ENCODE measurements around the gene TCP1.

DNA sequence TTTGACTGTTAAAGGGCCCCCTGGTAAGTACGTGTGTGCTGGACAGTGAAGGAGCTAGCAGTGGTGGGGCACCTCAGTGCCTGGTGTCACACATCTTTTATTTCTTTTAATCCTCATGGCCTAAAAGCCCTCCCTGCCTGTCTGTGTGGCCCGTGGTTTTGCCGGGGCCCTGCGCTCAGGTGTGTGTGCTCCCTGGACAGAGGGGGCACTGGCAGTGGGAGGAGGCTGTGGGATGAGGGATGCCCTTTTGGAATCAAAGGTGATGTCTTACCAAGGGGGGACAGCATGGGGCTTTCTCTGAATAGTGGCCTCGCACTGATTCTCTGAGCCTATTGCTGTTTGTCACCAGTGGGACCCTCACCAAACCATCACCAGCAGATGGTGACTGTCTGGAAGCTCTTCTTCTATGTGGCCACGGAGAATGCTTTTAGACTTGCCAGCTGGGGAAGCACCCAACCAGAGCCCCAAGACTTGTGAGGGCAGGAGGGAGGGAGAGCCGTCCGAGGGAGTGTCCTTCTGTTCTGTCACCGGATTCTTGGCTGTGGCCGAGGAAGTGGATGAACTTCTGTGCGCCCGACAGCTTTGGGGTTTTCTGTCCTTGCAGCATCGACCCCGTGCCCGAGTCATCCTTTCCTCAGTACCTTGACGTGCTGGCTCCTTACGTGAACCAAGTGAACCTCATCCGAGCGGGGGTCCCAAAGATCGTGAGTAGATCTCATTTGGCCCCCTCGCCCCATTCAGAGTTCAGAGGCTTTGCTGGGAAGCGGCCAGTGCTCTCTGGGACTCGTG lies 28.7 kb upstream of the TCP1 start:
- TF ChIP-seq, protein P1, sequence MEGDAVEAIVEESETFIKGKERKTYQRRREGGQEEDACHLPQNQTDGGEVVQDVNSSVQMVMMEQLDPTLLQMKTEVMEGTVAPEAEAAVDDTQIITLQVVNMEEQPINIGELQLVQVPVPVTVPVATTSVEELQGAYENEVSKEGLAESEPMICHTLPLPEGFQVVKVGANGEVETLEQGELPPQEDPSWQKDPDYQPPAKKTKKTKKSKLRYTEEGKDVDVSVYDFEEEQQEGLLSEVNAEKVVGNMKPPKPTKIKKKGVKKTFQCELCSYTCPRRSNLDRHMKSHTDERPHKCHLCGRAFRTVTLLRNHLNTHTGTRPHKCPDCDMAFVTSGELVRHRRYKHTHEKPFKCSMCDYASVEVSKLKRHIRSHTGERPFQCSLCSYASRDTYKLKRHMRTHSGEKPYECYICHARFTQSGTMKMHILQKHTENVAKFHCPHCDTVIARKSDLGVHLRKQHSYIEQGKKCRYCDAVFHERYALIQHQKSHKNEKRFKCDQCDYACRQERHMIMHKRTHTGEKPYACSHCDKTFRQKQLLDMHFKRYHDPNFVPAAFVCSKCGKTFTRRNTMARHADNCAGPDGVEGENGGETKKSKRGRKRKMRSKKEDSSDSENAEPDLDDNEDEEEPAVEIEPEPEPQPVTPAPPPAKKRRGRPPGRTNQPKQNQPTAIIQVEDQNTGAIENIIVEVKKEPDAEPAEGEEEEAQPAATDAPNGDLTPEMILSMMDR (IDR thresholded peaks at IDR 0.05): no peak
- no peak for TF ChIP-seq POLR2A (IDR thresholded peaks at IDR 0.05)
